NCI-H774 (cell line): ENCODE data around the gene ISG15.
"Not testable (repeated sequence)": the region's sequence is repeated elsewhere in the genome, so short reads cannot be mapped to it uniquely, and the experiment has no call there.

Experiments used
- DNase-seq: peaks from one replicate; lab custom pipeline; 2025; lab: John Stamatoyannopoulos, UW

Gene ISG15

GRCh38 chr1:995665-996633, 17.3 kb upstream of the ISG15 start:
- DNase-seq: no peak

GRCh38 chr1:996851-997712, 16.2 kb upstream of the ISG15 start:
- no peak for DNase-seq

- DNase-seq: no peak
Observed at GRCh38 chr1:997713-997992, 15.6 kb upstream of the ISG15 start.

- DNase-seq: no peak
Observed at GRCh38 chr1:997993-998744, 15.1 kb upstream of the ISG15 start.

GRCh38 chr1:998745-998994, 14.6 kb upstream of the ISG15 start:
- no peak for DNase-seq

- peak; percentile 15 for DNase-seq
Observed at GRCh38 chr1:998995-999724, 14.1 kb upstream of the ISG15 start.

- DNase-seq: peak; percentile 69
Observed at GRCh38 chr1:999725-1000356, 13.5 kb upstream of the ISG15 start, which contains the start of gene HES4. Gene HES4, minus strand, starts transcription at chr1:1000097. Its CDS starts 124 bp downstream, at chr1:999973.

- peak; percentile 39 for DNase-seq
Observed at GRCh38 chr1:1000357-1001056, 12.8 kb upstream of the ISG15 start.

GRCh38 chr1:1001057-1001783, 12.1 kb upstream of the ISG15 start:
- no peak for DNase-seq

- DNase-seq: no peak
Observed at GRCh38 chr1:1003618-1004419, 9.5 kb upstream of the ISG15 start.

- no peak for DNase-seq
Observed at GRCh38 chr1:1004420-1004779, 8.9 kb upstream of the ISG15 start.

- DNase-seq: peak; percentile 4
Observed at GRCh38 chr1:1004780-1005697, 8.3 kb upstream of the ISG15 start.

- no peak for DNase-seq
Observed at GRCh38 chr1:1005774-1006304, 7.5 kb upstream of the ISG15 start.

GRCh38 chr1:1006305-1007159, 6.8 kb upstream of the ISG15 start:
- no peak for DNase-seq

- not testable (repeated sequence) for DNase-seq
Observed at GRCh38 chr1:1010131-1010530, 3.2 kb upstream of the ISG15 start.

- DNase-seq: no peak
Observed at GRCh38 chr1:1011396-1011949, 1.8 kb upstream of the ISG15 start.

- DNase-seq: not testable (repeated sequence)
Observed at GRCh38 chr1:1012736-1013104, 577 bp upstream of the ISG15 start.
